Ectodermal cell (in vitro differentiated cells): ENCODE measurements around the gene TNXB.

Source experiments
- H3K27ac ChIP-seq: 2 replicates; pipeline ENCODE4 v1.7.0; 2013; ENCODE audit warnings: mild to moderate bottlenecking, low read depth, low read length; ENCODE audit not compliant: insufficient read depth, poor library complexity, severe bottlenecking
- H3K27me3 ChIP-seq: 2 replicates; pipeline ENCODE4 v1.7.0; 2013; ENCODE audit warnings: mild to moderate bottlenecking, low read length; ENCODE audit not compliant: insufficient read depth, control insufficient read depth, poor library complexity, severe bottlenecking
- H3K36me3 ChIP-seq: one replicate; pipeline ENCODE4 v1.7.0; 2013; ENCODE audit warnings: low read length; ENCODE audit not compliant: control insufficient read depth, insufficient read depth
- H3K4me1 ChIP-seq: one replicate; pipeline ENCODE4 v1.7.0; 2013; ENCODE audit warnings: low read length; ENCODE audit not compliant: control insufficient read depth, insufficient read depth
- H3K4me3 ChIP-seq: 2 replicates; pipeline ENCODE4 v1.7.0; 2013; ENCODE audit warnings: low read depth, low read length, control low read depth; ENCODE audit not compliant: insufficient read depth
- H3K9me3 ChIP-seq: 2 replicates; pipeline ENCODE4 v1.7.0; 2013; ENCODE audit warnings: mild to moderate bottlenecking, low read length, moderate library complexity; ENCODE audit not compliant: control insufficient read depth
- WGBS, 2 experiments: methylation state at CpG; one replicate each; pipeline ENCODE4 v1.1.7; 2013; ENCODE audit warnings: missing lambda C conversion rate in 2 of 2; 5-methylcytosine and 5-hydroxymethylcytosine counted together

TNXB gene

GRCh38 chr6:32139590-32139989, 30.5 kb upstream of the TNXB start:
- H3K27ac ChIP-seq, result no peak overlapping the region
- WGBS, 2 experiments, result 93 to 95% methylated on average over 5 of the region's 5 CpGs

GRCh38 chr6:32137454-32137853, 28.3 kb upstream of the TNXB start:
- Histone ChIP-seq H3K27me3 (peaks cover 4% of the 10 kb centered on the region), H3K9me3 (no peaks in the 10 kb centered on the region), H3K27ac (no peak overlapping the region), H3K4me1 (no peaks in the 10 kb centered on the region), H3K4me3 (no peak overlapping the region), H3K36me3 (no peaks in the 10 kb centered on the region)

More at GRCh38 chr6:32139590-32139989, 30.5 kb upstream of the TNXB start:
- no peaks in the 10 kb centered on the region for H3K4me1 ChIP-seq
- no peaks in the 10 kb centered on the region for H3K36me3 ChIP-seq
- no peaks in the 10 kb centered on the region for H3K9me3 ChIP-seq
- H3K27me3 ChIP-seq, result no peaks in the 10 kb centered on the region
- H3K4me3 ChIP-seq, result no peak overlapping the region

GRCh38 chr6:32133786-32134185, 24.6 kb upstream of the TNXB start:
- peaks cover 4% of the 10 kb centered on the region for H3K27me3 ChIP-seq
- no peak overlapping the region for H3K4me3 ChIP-seq
- 81 to 88% methylated on average over 4 of the region's 4 CpGs for WGBS, 2 experiments
- H3K9me3 ChIP-seq, result no peaks in the 10 kb centered on the region
- no peaks in the 10 kb centered on the region for H3K36me3 ChIP-seq
- H3K4me1 ChIP-seq, result peaks cover 9% of the 10 kb centered on the region
- no peak overlapping the region for H3K27ac ChIP-seq

- Histone ChIP-seq H3K27ac (no peak overlapping the region), H3K27me3 (peaks cover 4% of the 10 kb centered on the region), H3K4me1 (peaks cover 18% of the 10 kb centered on the region), H3K9me3 (no peaks in the 10 kb centered on the region), H3K4me3 (no peak overlapping the region), H3K36me3 (no peaks in the 10 kb centered on the region)
These were observed 23.0 kb upstream of the TNXB start for GRCh38 chr6:32132110-32132509.

- Histone ChIP-seq H3K36me3 (no peaks in the 10 kb centered on the region), H3K9me3 (no peaks in the 10 kb centered on the region), H3K27me3 (peaks cover 4% of the 10 kb centered on the region), H3K27ac (no peak overlapping the region), H3K4me3 (no peak overlapping the region), H3K4me1 (peaks cover 24% of the 10 kb centered on the region)
- 87 to 93% methylated on average over 10 to 14 of the region's 14 CpGs for WGBS, 2 experiments
These were observed 22.4 kb upstream of the TNXB start for GRCh38 chr6:32131439-32131948.

GRCh38 chr6:32129297-32130088, 20.4 kb upstream of the TNXB start:
- H3K36me3 ChIP-seq, result no peaks in the 10 kb centered on the region
- H3K27ac ChIP-seq, result peak overlapping the region; percentile 44
- no peaks in the 10 kb centered on the region for H3K9me3 ChIP-seq
- WGBS, 2 experiments, result 47% methylated on average over 22 of the region's 22 CpGs
- H3K27me3 ChIP-seq, result peaks cover 4% of the 10 kb centered on the region
- H3K4me1 ChIP-seq, result peaks cover 24% of the 10 kb centered on the region
- peak overlapping the region; percentile 96 for H3K4me3 ChIP-seq

- 88 to 91% methylated on average over 13 of the region's 13 CpGs for WGBS, 2 experiments
- peaks cover 24% of the 10 kb centered on the region for H3K4me1 ChIP-seq
- no peaks in the 10 kb centered on the region for H3K9me3 ChIP-seq
- no peaks in the 10 kb centered on the region for H3K36me3 ChIP-seq
- H3K4me3 ChIP-seq, result peak overlapping the region; percentile 96
- H3K27me3 ChIP-seq, result peaks cover under 1% of the 10 kb centered on the region
- H3K27ac ChIP-seq, result no peak overlapping the region
These were observed 19.7 kb upstream of the TNXB start for GRCh38 chr6:32128751-32129296.

- WGBS, 2 experiments, result 0% methylated on average over 44 of the region's 44 CpGs
- Histone ChIP-seq H3K4me1 (peaks cover 24% of the 10 kb centered on the region), H3K36me3 (no peaks in the 10 kb centered on the region), H3K27ac (peak within 1 kb of the TSS; percentile 94), H3K27me3 (no peaks in the 10 kb centered on the region), H3K4me3 (peak within 1 kb of the TSS; percentile 96), H3K9me3 (no peaks in the 10 kb centered on the region)
These were observed 18.8 kb upstream of the TNXB start, which contains the start of gene ATF6B for GRCh38 chr6:32127717-32128592. TSS of gene ATF6B (minus strand) at chr6:32128246. CDS start at chr6:32128207, 39 bp downstream.

- H3K27ac ChIP-seq, result peak overlapping the region; percentile 94
- no peaks in the 10 kb centered on the region for H3K9me3 ChIP-seq
- 18 to 19% methylated on average over 9 of the region's 9 CpGs for WGBS, 2 experiments
- peaks cover 24% of the 10 kb centered on the region for H3K4me1 ChIP-seq
- H3K27me3 ChIP-seq, result no peaks in the 10 kb centered on the region
- peak overlapping the region; percentile 91 for H3K4me3 ChIP-seq
- H3K36me3 ChIP-seq, result no peaks in the 10 kb centered on the region
These were observed 18.2 kb upstream of the TNXB start for GRCh38 chr6:32127409-32127716.

GRCh38 chr6:32126880-32127279, 17.7 kb upstream of the TNXB start:
- peaks cover 4% of the 10 kb centered on the region for H3K36me3 ChIP-seq
- peak overlapping the region; percentile 91 for H3K4me3 ChIP-seq
- peaks cover 24% of the 10 kb centered on the region for H3K4me1 ChIP-seq
- 86 to 91% methylated on average over 7 to 8 of the region's 8 CpGs for WGBS, 2 experiments
- H3K27me3 ChIP-seq, result no peaks in the 10 kb centered on the region
- no peaks in the 10 kb centered on the region for H3K9me3 ChIP-seq
- no peak overlapping the region for H3K27ac ChIP-seq
